HG02884 (cell line): ENCODE data around the gene VWDE.
A peak's percentile ranks its signal among the peaks of the same experiment; 100 is the strongest.
"Not testable (repeated sequence)": the region's sequence is repeated elsewhere in the genome, so short reads cannot be mapped to it uniquely, and the experiment has no call there.

Experiments
- ATAC-seq: cut with Tn5 transposase; IDR thresholded peaks from one replicate; pipeline ENCODE4 v1.9.1; 2021; ENCODE audit warnings: mild to moderate bottlenecking, moderate library complexity; ENCODE audit not compliant: unreplicated experiment

Gene VWDE

GRCh38 chr7:12402365-12402725 is 1.3 kb downstream of the VWDE start:
- no peak for ATAC-seq

GRCh38 chr7:12401538-12402364 is 1.9 kb downstream of the VWDE start:
- ATAC-seq = no peak

GRCh38 chr7:12398186-12398585 is 5.5 kb downstream of the VWDE start:
- no peak for ATAC-seq

- no peak for ATAC-seq
Measured at GRCh38 chr7:12397671-12398070, 6.0 kb downstream of the VWDE start.

- ATAC-seq = not testable (repeated sequence)
Measured at GRCh38 chr7:12396670-12397069, 7.0 kb downstream of the VWDE start.

- ATAC-seq = no peak
Measured at GRCh38 chr7:12391922-12392615, 11.6 kb downstream of the VWDE start.

- ATAC-seq = peak; percentile 97
Measured at GRCh38 chr7:12389089-12389700, 14.5 kb downstream of the VWDE start.

GRCh38 chr7:12386313-12386740 is 17.3 kb downstream of the VWDE start:
- no peak for ATAC-seq

GRCh38 chr7:12385364-12385786 is 18.3 kb downstream of the VWDE start:
- no peak for ATAC-seq

GRCh38 chr7:12383377-12383776 is 20.3 kb downstream of the VWDE start:
- ATAC-seq = no peak

- ATAC-seq = no peak
Measured at GRCh38 chr7:12378389-12378788, 25.3 kb downstream of the VWDE start.

- ATAC-seq = no peak
Measured at GRCh38 chr7:12377406-12377805, 26.3 kb downstream of the VWDE start.

- no peak for ATAC-seq
Measured at GRCh38 chr7:12373580-12374263, 29.9 kb downstream of the VWDE start.

- ATAC-seq = no peak
Measured at GRCh38 chr7:12370249-12370648, 33.4 kb downstream of the VWDE start.

GRCh38 chr7:12369756-12370155 is 33.9 kb downstream of the VWDE start:
- no peak for ATAC-seq

GRCh38 chr7:12369072-12369471 is 34.6 kb downstream of the VWDE start:
- ATAC-seq = no peak

- ATAC-seq = no peak
Measured at GRCh38 chr7:12360948-12361347, 42.7 kb downstream of the VWDE start.

GRCh38 chr7:12358694-12359093 is 45.0 kb downstream of the VWDE start:
- ATAC-seq = no peak

- ATAC-seq = peak; percentile 81
Measured at GRCh38 chr7:12357508-12357907, 46.2 kb downstream of the VWDE start.

- no peak for ATAC-seq
Measured at GRCh38 chr7:12351843-12352242, 51.8 kb downstream of the VWDE start.

GRCh38 chr7:12350971-12351370 is 52.7 kb downstream of the VWDE start:
- no peak for ATAC-seq
